Measurements from ENCODE around the gene ACACA.

- TF ChIP-seq CTCF (IDR thresholded peaks at IDR 0.05) (no peak), POLR2A (IDR thresholded peaks at IDR 0.05) (no peak)
Measured at GRCh38 chr17:37361543-37361942, 45.1 kb downstream of the ACACA start.

Measured in adrenal gland (tissue), 5 donors.